GM21576 (cell line): ENCODE results near the gene PNLIPRP2.

Experiments
- ATAC-seq: cut with Tn5 transposase; IDR thresholded peaks from one replicate; pipeline ENCODE4 v1.9.1; 2021; ENCODE audit warnings: mild to moderate bottlenecking, moderate library complexity; ENCODE audit not compliant: unreplicated experiment

PNLIPRP2 gene

DNA sequence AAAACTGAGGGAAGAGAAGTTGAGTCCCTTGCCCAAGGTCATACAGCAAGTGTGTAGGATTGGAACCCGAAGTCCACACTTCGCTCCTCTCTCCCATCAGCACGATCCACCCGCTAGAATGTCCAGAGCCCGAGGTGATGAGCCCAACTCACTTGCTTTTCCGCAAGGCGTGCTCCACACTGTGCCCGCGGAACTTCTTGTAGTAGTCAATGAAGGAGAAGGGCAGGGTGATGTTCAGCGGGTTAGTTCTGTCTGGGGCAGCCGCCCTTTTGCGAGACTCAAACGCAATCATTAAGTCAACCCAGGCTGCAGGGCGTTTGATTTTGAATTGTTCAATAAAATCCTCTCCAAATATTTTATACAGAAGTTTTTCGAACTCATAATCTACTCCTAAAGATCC is 58.6 kb downstream of the PNLIPRP2 start:
- no peak for ATAC-seq

DNA sequence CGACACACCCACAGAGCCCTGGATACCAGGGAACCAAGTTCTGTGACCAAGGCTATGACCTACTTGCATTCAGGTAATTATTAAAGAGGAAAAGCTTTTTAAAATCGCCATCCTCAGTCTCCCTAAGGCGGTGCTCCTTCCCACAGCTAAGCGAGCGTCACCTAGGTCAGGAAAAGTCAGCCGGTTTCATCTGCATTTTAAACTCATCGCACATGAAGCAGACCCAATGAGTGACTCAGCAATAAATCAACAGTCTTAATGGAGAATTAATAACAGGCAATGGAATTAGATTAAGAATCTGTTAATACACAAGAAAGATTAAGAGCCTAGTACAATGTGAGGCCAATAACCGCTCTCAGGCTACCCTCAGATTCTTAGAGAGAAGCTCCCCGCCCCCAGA is 62.4 kb downstream of the PNLIPRP2 start:
- ATAC-seq: no peak

DNA sequence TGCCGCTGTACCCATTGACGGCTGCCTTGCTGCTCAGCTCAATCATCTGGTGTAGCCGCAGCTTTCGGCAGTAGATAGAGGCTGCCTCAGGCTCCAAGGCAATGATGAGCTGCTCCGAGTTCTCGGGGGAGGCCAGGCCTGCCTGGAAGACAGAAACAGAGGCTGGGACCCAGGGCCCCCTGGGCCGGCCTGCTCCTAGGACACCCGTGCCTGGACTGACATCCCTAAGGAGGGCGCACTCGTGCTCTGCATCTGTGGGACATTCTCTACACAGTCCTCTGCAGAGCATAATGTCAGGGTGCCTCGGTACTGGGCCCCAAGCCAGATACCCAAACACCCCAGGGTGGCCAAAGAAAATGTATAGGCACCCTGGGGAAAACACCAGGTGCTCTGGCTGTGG is 63.1 kb downstream of the PNLIPRP2 start:
- no peak for ATAC-seq

DNA sequence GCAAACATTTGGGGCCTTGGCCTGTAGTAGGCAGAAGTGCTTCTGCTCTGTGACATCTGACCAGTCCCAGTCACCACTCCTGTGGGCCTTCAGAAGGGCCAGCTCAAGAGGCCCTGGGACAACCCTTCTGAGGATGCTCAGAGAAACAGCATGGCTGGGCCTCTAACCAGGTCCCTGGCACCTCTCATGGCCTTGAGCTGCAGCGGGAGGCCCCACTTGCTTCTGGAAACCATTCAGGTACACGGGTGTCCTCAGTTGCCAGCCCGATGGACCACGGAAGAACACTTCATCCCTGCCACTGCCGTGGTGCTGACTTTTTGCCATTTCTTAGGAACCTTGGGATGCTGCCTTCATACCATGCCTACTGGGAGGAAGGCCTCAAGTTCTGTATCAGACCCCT is 64.0 kb downstream of the PNLIPRP2 start:
- ATAC-seq: no peak

- ATAC-seq: no peak
Measured at GRCh38 chr10:116685807-116686206, 65.1 kb downstream of the PNLIPRP2 start.

GRCh38 chr10:116686632-116687031 is 65.9 kb downstream of the PNLIPRP2 start:
- no peak for ATAC-seq

DNA sequence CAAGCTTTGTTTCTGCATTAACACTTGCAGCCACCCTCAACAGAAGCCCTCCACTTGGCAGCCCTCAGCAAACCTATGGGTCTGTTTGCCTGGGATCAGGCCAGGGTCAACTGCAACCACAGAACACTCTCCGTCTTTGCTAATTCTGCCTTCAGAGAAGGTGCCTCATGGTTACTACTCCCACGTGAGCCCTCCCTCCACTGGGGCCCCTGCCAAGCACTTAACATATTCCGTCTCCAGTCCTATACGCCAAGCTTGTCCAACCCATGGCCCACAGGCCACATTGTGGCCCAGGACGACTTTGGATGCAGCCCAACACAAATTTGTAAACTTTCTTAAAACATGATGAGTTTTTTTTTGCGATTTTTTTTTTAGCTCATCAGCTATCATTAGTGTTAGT is 66.9 kb downstream of the PNLIPRP2 start:
- ATAC-seq: no peak

DNA sequence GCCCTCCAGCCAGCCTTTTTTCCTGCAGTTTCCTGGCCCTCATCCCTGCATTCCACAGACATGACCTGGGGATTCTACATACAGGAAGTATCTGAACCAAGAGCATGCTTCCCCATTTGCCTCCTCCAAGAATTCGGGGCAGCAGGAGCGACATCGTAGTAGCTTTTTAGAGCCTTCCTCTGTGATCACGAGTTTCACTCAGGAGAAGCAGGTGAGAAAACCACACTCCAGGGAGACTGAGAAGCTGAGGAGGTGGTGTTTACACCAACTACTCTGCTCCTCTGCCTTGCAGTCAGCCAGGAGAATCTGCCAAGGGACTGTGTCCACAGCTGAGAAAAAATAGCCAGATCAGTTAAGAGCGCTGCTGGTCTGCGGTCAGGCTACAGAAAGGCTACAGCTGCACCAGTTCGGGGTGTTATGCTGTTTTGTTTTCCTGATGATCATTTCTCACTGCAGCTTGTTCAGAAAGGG is 67.5 kb downstream of the PNLIPRP2 start:
- no peak for ATAC-seq

- no peak for ATAC-seq
Measured at GRCh38 chr10:116688741-116689495, 68.2 kb downstream of the PNLIPRP2 start.

- ATAC-seq: no peak
Measured at GRCh38 chr10:116689744-116690143, 69.0 kb downstream of the PNLIPRP2 start.

- no peak for ATAC-seq
Measured at GRCh38 chr10:116690356-116691322, 69.9 kb downstream of the PNLIPRP2 start.

DNA sequence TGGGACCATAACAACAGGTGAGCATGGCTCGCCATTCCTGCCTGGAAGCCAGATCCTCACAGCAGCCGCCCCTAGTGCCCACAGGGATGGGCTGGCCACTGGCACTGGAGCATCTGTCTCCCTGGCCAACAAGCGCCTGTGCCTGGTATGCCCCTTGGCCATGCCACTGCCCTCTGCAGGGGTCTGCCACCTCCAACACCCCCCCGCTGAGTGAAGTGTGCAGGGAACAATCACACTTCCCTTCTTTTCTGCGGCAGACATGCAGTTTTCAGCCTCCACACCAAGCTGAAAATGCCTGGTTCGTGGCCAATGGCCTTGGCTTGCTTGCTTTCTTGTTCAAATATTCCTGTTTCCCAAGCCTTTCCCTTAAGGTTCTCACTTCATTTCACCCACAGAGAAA is 70.9 kb downstream of the PNLIPRP2 start:
- no peak for ATAC-seq

GRCh38 chr10:116692225-116692624 is 71.5 kb downstream of the PNLIPRP2 start:
- no peak for ATAC-seq

DNA sequence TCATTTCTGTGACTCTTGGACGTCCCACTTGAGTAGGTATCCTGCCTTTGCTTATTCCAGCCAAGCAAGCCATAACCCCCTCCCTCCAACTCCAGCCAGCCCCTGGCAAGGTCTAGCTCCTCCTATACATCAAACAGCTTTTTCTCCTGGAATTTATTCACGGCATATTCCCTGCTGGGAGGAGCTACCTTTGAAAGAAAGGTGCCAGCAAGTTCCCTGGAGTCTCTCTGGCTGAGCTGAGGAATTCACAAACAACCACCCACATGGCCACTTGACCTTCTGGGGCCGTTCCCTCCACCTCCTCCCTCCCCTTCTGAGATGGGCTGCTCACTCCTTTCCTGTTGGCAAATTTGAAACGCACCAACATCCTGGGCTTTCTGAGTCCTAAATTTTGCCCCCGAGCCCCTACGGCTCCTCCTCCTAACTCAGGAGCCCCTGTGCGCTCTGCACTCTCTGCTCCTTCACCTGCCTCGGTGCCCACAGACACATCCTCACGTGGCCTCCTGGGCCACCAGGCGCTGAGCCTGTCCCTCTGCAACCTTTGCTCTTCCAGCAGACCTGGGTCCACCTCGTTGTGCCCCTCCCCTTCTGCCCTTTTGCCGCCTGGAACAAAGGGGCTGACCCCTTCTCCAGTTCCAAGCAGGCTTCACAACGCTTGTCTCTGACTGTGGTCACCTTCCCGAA is 73.6 kb downstream of the PNLIPRP2 start:
- ATAC-seq: no peak
